AG08396 (cell line): ENCODE results near the gene GRIPAP1.

Source experiments
- DNase-seq: peaks from one replicate; pipeline ENCODE4 v3.0.0; 2012; ENCODE audit warnings: low spot score, mixed read lengths

GRIPAP1 gene

GRCh38 chrX:48923771-48924170 lies 78.3 kb downstream of the GRIPAP1 start:
- DNase-seq, result no peak
